Daoy (cell line): Measurements from ENCODE around the gene IGLL5. TPM values are rescaled to one million over a fixed set of nuclear protein-coding genes. Genes with fewer than 3 reads are reported as not detected.
"Not testable (repeated sequence)": the region's sequence is repeated elsewhere in the genome, so short reads cannot be mapped to it uniquely, and the experiment has no call there.

Source experiments
- DNase-seq: peaks from one replicate; pipeline ENCODE4 v3.0.0-alpha.2; 2015; ENCODE audit warnings: low read depth
- total RNA-seq: library from RNA; depleted of rRNA; stranded (reverse); fragments of >200 nt; shearing (Covaris generic); gene quantifications from 2 replicates; pipeline ENCODE4 v1.2.3, GENCODE V29; 2014

The IGLL5 gene
- total RNA-seq, 1 experiment from 2014 or later, result not detected

- DNase-seq, result no peak
Observed at GRCh38 chr22:22914726-22915669, 27.4 kb downstream of the IGLL5 start.

DNA sequence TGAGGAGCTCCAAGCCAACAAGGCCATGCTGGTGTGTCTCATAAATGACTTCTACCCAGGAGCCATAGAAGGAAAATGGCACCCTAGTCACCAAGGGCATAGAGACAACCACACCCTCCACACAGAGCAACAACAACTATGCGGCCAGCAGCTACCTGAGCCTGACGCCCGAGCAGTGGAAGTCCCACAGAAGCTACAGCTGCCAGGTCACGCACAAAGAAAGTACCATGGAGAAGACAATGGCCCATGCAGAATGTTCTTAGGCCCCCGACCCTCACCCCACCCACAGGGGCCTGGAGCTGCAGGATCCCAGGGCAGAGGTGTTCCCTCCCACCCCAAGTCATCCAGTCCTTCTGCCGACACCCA lies 28.0 kb downstream of the IGLL5 start:
- DNase-seq, result no peak

DNA sequence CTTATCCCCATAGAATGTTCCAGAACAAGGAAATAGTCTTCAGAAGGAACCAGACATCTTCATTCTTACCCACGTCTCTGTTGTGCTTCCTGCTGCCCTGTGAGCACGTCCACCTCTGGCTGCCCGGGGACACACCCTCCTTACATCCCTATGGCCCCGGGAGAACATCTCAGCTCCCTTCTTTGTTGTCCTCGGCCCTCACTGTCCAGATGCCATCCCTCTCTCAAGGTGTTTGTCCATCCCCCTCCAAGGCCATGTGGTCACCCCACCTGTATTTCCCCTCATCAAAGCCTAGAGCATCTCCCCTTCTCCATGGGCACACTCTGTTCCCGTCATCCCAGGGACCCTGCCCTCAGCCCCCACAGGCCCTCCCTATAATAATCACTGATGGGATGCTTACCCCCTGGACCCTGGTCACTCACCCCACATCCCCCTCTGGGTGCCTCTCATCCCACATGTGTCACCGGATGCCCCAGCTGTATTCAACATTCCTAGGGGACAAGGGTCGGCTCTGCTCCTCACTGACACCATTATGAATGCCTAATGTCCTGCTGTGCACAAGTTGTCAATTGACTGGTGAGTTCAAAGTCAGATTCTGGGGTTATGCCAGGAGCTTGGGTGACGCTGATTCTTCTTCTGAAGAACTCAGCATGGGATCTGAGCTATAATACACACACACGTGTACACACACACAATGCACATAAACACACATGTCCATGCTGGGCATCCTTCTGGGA lies 28.8 kb downstream of the IGLL5 start:
- no peak for DNase-seq

- DNase-seq, result no peak
Observed at GRCh38 chr22:22916952-22917290, 29.3 kb downstream of the IGLL5 start.

DNA sequence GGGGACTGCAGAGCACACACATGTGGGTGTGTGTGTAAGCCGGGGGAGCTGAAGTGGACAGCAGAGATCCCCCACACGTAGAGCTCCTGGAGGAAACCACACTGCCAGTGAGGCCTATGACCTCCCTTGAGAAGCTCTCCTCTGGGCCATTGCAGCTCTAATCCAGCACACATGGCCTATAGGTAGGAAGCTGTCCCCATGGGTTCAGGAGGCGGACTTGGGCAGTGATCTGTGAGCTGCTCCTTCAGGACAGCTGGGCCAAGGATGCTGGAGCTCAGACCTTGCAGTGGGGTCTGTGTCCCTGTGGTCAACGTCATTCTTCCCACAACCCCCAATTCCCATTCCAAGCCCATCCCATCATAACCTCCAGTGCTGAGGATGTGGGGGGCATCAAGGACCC lies 29.8 kb downstream of the IGLL5 start:
- no peak for DNase-seq

DNA sequence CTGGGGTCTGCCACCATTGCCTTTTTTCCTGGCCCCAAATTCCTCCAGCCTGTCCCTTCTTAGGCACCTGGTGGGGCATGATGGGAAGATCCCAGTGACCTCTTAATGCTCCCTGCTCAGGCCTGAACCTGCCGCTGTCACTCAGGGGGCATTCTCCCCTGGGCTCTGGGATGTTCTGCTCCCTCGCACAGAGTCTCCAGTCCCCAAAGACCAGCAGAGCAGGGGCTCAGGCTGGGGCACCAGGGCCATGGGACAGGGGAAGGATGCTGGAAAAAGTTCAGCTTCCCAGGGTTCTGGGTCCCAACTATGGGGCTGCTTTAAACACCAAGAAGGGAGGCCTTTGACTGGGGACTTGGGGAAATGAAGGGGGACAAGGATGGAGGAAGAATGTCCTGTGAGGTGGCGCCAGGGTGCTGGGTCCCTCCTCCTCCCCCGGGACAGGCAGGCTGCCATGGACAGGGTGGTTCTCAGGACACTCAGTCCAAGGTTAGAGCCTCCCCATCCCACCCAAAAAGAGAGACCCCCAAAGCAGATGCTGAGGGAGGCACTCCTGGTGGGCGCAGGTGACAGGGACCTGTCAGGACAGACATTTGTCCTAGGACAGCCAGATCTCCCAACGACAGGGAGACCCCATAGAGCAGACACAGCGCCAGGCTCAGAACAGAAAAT lies 30.8 kb downstream of the IGLL5 start:
- DNase-seq, result no peak

DNA sequence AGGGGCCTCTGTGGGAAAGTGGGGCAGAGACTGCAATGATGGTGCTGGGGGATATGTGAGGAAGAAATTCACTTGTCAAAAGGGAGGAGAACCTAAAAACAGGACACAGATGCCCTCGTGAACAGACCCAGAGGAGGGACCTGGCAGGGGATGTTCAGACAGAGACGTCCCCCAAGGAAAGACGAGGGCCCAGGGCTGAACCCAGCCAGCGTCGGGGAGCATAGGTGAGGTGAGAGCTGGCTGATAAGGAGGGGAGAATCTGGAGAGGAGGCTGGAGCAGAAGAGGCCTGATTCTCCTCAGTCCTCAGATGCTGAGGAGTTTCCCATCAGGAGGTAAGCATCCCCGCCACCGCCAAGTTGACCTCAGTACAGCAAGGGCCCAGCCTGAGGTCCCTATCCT lies 31.4 kb downstream of the IGLL5 start:
- no peak for DNase-seq

- DNase-seq, result no peak
Observed at GRCh38 chr22:22920104-22920654, 32.6 kb downstream of the IGLL5 start.

GRCh38 chr22:22920910-22921550 lies 33.4 kb downstream of the IGLL5 start:
- no peak for DNase-seq

- DNase-seq, result no peak
Observed at GRCh38 chr22:22921575-22921974, 34.0 kb downstream of the IGLL5 start.

GRCh38 chr22:22922092-22922953 lies 34.7 kb downstream of the IGLL5 start:
- DNase-seq, result not testable (repeated sequence)

DNA sequence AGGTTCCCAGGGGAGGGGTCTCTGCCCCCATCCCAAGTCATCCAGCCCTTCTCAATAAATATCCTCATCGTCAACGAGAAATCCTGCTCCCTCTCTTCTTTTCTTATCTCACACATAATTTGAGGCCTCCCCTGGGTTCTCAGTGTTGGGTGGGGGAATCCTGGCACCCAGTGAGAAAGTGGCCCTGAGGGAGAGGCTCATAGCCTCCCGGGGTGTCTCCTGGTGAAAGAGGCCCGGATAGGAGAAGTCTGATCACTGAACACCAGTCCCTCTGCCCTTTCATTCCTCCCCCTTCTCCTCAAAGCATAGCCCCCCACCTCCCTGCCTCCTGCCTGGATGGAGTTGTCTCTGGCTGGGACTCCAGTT lies 35.3 kb downstream of the IGLL5 start:
- no peak for DNase-seq

- no peak for DNase-seq
Observed at GRCh38 chr22:22923379-22923778, 35.8 kb downstream of the IGLL5 start.

- no peak for DNase-seq
Observed at GRCh38 chr22:22923930-22924329, 36.3 kb downstream of the IGLL5 start.

DNA sequence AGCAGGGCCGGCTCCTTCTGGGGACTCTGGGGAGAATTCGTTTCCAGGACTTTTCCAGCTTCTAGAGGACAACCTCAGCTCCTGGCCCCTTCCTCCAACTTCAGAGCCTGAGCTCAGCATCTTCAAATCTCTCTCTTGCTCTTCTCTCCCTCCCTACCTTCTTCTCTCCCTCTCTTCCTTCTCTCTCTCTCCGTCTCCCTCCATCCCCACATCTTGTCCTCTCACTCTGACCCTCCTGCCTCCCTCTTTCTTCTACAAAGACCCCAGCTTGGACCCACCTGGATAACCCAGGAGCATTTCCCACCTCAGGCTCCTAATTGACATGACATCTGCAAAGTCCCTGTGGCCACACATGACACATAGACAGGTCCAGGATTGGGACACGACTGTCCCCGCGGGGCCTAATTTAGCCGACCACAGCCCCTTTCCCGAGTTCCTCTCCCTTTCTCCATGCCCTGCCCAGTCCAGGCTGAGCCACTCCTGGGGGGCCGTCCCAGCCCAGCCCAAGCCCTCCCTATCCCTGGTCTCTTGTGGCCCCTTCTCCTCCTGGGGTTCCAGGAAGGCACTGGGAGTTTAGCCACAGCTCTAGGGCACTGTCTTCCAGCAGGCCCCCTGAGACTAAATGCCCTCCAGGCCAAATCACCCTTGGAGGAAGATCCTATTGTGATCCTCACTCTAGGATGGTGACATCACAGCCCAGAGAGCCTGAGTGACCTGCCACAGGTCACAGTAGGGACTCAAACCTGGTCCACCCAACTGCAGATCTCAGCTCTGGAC lies 36.9 kb downstream of the IGLL5 start:
- no peak for DNase-seq

DNA sequence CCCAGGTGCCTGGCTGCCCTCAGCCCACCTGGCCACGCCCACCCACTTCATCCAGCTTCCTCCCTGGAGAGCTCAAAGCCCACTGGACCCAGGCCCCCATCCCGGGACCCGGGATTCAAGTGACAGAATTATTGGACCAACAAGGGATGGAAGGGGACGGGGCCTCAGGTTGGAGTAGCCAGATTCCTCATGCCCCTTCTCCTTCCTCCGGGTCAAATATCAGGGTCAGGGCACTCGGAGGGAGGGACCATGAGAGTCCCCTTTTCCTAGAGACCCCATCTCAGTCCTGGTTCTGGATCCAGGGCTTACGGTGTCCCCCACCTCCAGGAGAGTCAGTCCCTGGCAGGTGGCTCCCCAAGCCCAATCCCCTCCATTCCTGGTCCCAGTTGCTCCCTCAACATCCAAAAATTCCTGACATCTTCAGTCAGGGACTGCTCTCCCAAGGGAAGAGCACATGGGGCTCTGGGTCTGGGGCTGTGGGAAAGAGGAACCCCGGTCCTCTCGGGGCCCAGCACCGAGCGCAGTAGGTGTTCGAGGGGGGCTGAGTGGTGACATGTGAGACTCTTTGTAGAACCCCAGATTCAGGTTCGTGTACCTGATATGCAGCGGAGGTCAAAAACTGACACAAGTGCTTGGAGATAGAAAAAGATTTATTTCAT lies 37.7 kb downstream of the IGLL5 start:
- DNase-seq, result no peak

DNA sequence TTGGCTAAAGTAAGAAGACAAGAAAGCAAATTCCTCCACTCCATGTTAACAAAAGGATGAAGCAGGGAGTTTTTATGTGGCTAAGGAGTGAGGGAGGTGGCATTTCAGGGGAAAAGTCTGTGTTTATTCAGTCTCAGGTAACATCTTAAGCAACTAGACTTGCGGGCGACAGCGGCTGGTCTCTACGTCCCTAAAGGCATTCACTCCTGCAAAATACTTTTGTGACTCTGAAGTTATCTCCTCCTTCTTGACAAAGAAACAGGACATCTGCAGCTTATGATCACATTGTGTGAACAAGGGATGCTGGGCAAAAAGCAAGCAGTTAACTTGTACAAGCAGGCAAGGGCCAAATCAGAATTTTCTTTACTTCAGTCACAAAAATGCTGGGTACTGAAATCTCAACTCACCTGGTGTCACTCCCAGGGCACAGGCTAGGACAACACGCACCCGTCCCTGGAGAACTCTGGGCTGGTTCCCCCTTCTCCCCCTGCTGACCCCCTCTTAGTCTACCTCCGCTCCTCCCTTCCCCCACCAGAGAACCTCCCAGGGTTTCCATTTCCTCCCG lies 38.3 kb downstream of the IGLL5 start:
- DNase-seq, result no peak

GRCh38 chr22:22926370-22927195 lies 39.0 kb downstream of the IGLL5 start:
- no peak for DNase-seq
